ENCODE measurements around the gene SIGLEC14.
A peak's percentile ranks its signal among the peaks of the same experiment; 100 is the strongest.
"Not testable (repeated sequence)": the region's sequence is repeated elsewhere in the genome, so short reads cannot be mapped to it uniquely, and the experiment has no call there.

Gene SIGLEC14

GRCh38 chr19:51675911-51676565 is 29.4 kb upstream of the SIGLEC14 start:
- not testable (repeated sequence) for DNase-seq (ENCODE audit: low spot score)

- no peak for DNase-seq (ENCODE audit: low spot score)
Measured at GRCh38 chr19:51668216-51668615, 21.6 kb upstream of the SIGLEC14 start.

- no peak for DNase-seq (ENCODE audit: low spot score)
Measured at GRCh38 chr19:51664997-51665396, 18.4 kb upstream of the SIGLEC14 start.

GRCh38 chr19:51664131-51664530 is 17.5 kb upstream of the SIGLEC14 start:
- no peak for DNase-seq (ENCODE audit: low spot score)

GRCh38 chr19:51663650-51664049 is 17.0 kb upstream of the SIGLEC14 start:
- DNase-seq (ENCODE audit: low spot score), result no peak

- peak; percentile 75 for DNase-seq (ENCODE audit: low spot score)
Measured at GRCh38 chr19:51660975-51661600, 14.5 kb upstream of the SIGLEC14 start.

- no peak for DNase-seq (ENCODE audit: low spot score)
Measured at GRCh38 chr19:51654783-51655182, 8.2 kb upstream of the SIGLEC14 start.

- DNase-seq (ENCODE audit: low spot score), result no peak
Measured at GRCh38 chr19:51653162-51653561, 6.5 kb upstream of the SIGLEC14 start.

GRCh38 chr19:51652266-51652665 is 5.6 kb upstream of the SIGLEC14 start:
- DNase-seq (ENCODE audit: low spot score), result no peak

- DNase-seq (ENCODE audit: low spot score), result no peak
Measured at GRCh38 chr19:51651216-51651846, 4.7 kb upstream of the SIGLEC14 start.

GRCh38 chr19:51647318-51647717 is 693 bp upstream of the SIGLEC14 start:
- DNase-seq (ENCODE audit: low spot score), result no peak

- no peak for DNase-seq (ENCODE audit: low spot score)
Measured at GRCh38 chr19:51644636-51645271, 1.9 kb downstream of the SIGLEC14 start.

- DNase-seq (ENCODE audit: low spot score), result no peak
Measured at GRCh38 chr19:51641648-51642047, 5.0 kb downstream of the SIGLEC14 start.

GRCh38 chr19:51640386-51640785 is 6.2 kb downstream of the SIGLEC14 start:
- no peak for DNase-seq (ENCODE audit: low spot score)

- DNase-seq (ENCODE audit: low spot score), result no peak
Measured at GRCh38 chr19:51639916-51640315, 6.7 kb downstream of the SIGLEC14 start.

GRCh38 chr19:51637362-51637978 is 9.2 kb downstream of the SIGLEC14 start:
- DNase-seq (ENCODE audit: low spot score), result no peak

GRCh38 chr19:51632126-51632525 is 14.5 kb downstream of the SIGLEC14 start:
- DNase-seq (ENCODE audit: low spot score), result no peak

- DNase-seq (ENCODE audit: low spot score), result not testable (repeated sequence)
Measured at GRCh38 chr19:51630315-51630714, 16.3 kb downstream of the SIGLEC14 start, which contains the start of gene SIGLEC5. SIGLEC5 (minus strand) TSS chr19:51630401; CDS start chr19:51630335, 66 bp downstream.

- DNase-seq (ENCODE audit: low spot score), result no peak
Measured at GRCh38 chr19:51628153-51628939, 18.3 kb downstream of the SIGLEC14 start.

GRCh38 chr19:51627491-51628138 is 19.0 kb downstream of the SIGLEC14 start:
- no peak for DNase-seq (ENCODE audit: low spot score)

- no peak for DNase-seq (ENCODE audit: low spot score)
Measured at GRCh38 chr19:51626675-51627074, 19.9 kb downstream of the SIGLEC14 start.
